Measurements from ENCODE around the gene SEMA6D.

The SEMA6D gene

DNA sequence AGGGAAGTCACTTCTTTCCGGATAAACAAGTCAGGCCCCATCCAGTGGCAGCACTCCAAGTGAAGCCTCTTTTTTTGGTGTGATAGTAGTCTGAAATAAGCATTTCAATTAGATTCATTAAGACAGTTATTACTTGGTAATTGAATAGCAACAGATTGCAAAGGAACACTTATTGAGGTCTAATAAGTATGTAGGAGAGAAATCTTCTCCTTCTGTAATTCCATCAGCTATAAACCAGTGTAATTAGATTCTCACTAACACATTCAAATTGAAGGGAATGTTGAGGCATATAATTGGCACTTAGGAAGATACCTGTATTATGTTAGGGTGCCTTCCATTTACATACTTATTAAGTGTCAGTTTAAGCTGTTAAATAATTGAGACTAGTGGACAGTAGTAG, 73.9 kb downstream of the SEMA6D start:
- TF ChIP-seq, protein P1, sequence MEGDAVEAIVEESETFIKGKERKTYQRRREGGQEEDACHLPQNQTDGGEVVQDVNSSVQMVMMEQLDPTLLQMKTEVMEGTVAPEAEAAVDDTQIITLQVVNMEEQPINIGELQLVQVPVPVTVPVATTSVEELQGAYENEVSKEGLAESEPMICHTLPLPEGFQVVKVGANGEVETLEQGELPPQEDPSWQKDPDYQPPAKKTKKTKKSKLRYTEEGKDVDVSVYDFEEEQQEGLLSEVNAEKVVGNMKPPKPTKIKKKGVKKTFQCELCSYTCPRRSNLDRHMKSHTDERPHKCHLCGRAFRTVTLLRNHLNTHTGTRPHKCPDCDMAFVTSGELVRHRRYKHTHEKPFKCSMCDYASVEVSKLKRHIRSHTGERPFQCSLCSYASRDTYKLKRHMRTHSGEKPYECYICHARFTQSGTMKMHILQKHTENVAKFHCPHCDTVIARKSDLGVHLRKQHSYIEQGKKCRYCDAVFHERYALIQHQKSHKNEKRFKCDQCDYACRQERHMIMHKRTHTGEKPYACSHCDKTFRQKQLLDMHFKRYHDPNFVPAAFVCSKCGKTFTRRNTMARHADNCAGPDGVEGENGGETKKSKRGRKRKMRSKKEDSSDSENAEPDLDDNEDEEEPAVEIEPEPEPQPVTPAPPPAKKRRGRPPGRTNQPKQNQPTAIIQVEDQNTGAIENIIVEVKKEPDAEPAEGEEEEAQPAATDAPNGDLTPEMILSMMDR (conservative IDR thresholded peaks at IDR 0.05; ENCODE audit: low read depth, low read length) = no peak
- no peak for DNase-seq (ENCODE audit: low read depth)
- no peak overlapping the region for H3K4me3 ChIP-seq (ENCODE audit: low read length)

DNA sequence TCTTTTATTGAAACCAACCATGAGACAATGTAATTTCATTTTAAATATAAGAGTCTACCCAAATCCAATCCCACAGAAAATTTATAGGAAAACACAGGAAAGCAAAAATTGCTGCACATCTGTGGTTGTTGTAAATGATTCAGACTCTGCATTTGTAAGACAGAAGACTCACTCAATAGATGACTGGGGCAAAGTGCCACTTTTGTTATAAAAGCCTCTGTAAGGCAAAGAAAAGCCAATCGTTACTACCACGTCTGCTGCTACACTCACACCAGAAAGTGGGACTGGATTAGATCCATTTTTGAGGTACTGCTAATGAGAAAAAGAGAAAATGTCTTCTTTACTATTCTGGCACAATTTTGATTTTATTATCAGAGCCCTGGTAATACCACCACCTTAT, 74.9 kb downstream of the SEMA6D start:
- no peak for DNase-seq (ENCODE audit: low read depth)
- TF ChIP-seq, protein P1 (conservative IDR thresholded peaks at IDR 0.05; ENCODE audit: low read depth, low read length) = no peak
- no peak overlapping the region for H3K4me3 ChIP-seq (ENCODE audit: low read length)

DNA sequence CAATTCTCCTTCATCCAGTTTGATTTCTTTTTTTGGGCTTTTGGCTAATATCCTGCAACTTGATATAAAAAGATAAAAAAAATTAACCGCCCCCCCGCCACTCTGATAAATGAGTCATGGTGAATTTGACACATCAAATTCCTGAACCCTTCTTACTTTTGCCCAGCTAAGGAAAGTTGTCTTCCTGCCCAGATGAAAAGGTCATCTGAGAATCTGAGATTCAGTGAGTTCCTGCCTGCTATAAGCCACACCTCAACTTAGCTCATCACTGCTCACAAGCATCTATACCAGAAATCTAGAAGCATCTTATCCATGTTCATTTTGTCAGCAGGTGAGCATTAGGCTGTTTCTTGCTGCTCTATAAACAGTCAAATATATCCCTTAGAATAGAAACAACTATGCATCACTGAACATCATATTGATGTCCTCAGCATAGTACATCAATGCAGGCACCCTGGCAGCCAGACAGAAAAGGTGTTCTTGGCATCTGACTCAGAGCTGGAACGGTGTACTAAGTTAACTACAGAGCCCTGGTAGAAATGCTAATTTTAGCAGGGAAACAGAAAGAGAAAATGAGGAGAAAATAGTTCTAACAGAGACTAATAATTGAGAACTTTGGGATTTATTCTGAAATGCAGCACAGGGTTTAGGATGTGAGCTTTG, 77.1 kb downstream of the SEMA6D start:
- no peak overlapping the region for H3K4me3 ChIP-seq (ENCODE audit: low read length)
- no peak for DNase-seq (ENCODE audit: low read depth)
- TF ChIP-seq, protein P1 (conservative IDR thresholded peaks at IDR 0.05; ENCODE audit: low read depth, low read length) = no peak

DNA sequence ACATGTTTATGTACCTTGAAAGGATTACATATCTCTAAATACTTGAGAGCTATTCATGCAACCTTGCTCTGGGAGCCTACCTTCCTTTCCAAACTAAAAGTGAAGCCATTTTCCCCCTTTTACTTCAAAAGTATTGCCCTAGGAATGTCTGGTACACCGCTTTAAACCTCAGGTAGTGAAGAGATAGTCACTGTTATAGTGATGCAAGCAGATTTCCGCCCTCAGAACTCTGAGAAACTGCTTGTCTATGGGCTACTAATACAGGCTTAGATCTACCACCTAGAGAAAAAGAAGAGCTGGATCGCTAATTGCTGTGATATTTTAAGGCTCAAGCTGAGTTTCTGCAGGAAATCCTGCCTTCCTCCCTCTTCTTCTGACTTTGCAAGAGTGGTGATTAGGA, 78.6 kb downstream of the SEMA6D start:
- no peak for DNase-seq (ENCODE audit: low read depth)
- TF ChIP-seq, protein P1 (conservative IDR thresholded peaks at IDR 0.05; ENCODE audit: low read depth, low read length) = no peak
- no peak overlapping the region for H3K4me3 ChIP-seq (ENCODE audit: low read length)

DNA sequence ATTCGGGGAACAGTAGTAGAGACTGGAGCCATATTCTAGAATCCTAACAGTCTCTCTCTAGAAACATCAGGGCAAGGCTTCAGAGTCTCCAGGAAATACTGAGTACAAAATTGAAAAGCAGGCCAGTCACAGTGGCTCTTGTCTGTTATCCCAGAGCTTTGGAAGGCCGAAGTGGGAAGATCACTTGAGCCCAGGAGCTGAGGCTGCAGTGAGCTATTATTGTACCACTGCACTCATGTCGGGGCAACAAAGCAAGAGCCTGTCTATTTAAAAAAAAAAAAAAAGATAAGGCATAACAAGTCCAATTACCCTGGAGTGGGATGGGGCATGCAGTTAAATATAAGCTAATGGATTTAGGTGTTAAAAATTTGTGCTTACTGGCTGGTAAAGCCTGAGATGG, 79.0 kb downstream of the SEMA6D start:
- TF ChIP-seq, protein P1 (conservative IDR thresholded peaks at IDR 0.05; ENCODE audit: low read depth, low read length) = no peak
- H3K4me3 ChIP-seq (ENCODE audit: low read length) = no peak overlapping the region
- DNase-seq (ENCODE audit: low read depth) = no peak

DNA sequence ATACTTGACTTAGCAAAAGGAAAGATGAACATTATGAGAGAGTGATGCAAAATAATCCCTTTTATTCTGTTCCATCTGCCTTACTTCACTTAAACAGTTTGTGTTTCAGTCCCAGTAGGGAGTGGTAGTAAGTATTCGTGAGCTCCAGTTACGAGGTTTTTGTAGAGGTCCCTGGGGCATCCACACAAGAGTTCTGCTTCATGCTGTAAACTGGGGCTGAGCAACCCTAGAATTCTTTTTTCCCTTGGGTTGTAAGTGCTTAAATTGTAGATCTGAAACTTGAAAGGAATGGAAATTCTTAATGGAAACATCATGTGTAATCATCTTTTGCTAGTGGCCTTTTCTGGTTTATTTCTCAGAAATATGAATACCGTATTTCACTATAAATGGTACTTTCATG, 79.5 kb downstream of the SEMA6D start:
- TF ChIP-seq, protein P1 (conservative IDR thresholded peaks at IDR 0.05; ENCODE audit: low read depth, low read length) = no peak
- DNase-seq (ENCODE audit: low read depth) = no peak
- H3K4me3 ChIP-seq (ENCODE audit: low read length) = no peak overlapping the region

DNA sequence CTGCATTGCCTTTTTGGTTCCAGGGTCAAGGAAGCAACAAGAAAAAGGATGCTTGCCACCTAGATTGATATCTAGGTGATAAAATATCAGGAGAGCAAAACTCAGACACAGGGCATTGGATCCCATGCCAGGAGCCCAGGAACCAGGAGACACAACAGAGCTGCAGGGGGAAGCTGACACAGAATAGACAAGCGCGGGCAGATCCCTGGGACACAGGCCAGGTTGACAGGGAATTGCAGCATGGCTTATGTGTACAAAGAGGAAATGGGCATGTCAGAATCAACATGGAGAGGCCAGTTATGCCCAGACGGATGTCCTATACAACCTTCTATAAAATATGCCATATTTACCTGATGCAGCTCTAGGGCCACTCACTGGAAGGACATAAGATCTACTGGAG, 84.2 kb downstream of the SEMA6D start:
- no peak overlapping the region for H3K4me3 ChIP-seq (ENCODE audit: low read length)
- TF ChIP-seq, protein P1 (conservative IDR thresholded peaks at IDR 0.05; ENCODE audit: low read depth, low read length) = no peak
- no peak for DNase-seq (ENCODE audit: low read depth)

Data from retinal pigment epithelial cell (primary cell).